Vagina (tissue), 2 donors: Measurements from ENCODE around the gene LRIT1. TPM values are rescaled to one million over a fixed set of nuclear protein-coding genes. Genes with fewer than 3 reads are reported as not detected.

Experiments
- DNase-seq, 2 donors: peaks; one replicate each; pipeline ENCODE4 v3.0.0-alpha.2; 2017; ENCODE audit errors: extremely low spot score in 2 of 2
- H3K27ac ChIP-seq: fragments of 200-600 bp; sonication (generic); one replicate; pipeline ENCODE4 v1.5.1; 2019
- H3K27me3 ChIP-seq: fragments of 200-600 bp; sonication (generic); one replicate; pipeline ENCODE4 v1.5.1; 2019
- H3K36me3 ChIP-seq, 2 donors: fragments of 200-600 bp; sonication (generic); one replicate each; pipeline ENCODE4 v1.5.1; 2017 to 2019
- H3K4me1 ChIP-seq: fragments of 200-600 bp; sonication (generic); one replicate; pipeline ENCODE4 v1.5.1; 2019
- H3K4me3 ChIP-seq, 2 donors: fragments of 200-600 bp; sonication (generic); 1 replicate in 1 of 2; 2 replicates in 1 of 2; pipeline ENCODE4 v1.5.1; 2016 to 2019
- H3K9me3 ChIP-seq: fragments of 200-600 bp; sonication (generic); one replicate; pipeline ENCODE4 v1.5.1; 2019
- CTCF ChIP-seq, 3 experiments: fragments of 450-650 bp in 2 of 3; fragments of 200-600 bp in 1 of 3; sonication (generic) in 1 of 3; IDR thresholded peaks; one replicate each; pipeline ENCODE4 v1.5.1; 2017 to 2019; ENCODE audit warnings: antibody characterized with exemption in 3 of 3, mild to moderate bottlenecking in 2 of 3, moderate library complexity in 2 of 3
- POLR2A ChIP-seq, 2 donors: fragments of 450-650 bp; IDR thresholded peaks; one replicate each; pipeline ENCODE4 v1.6.1; 2017; ENCODE audit warnings: antibody characterized with exemption in 2 of 2, mild to moderate bottlenecking in 2 of 2, moderate library complexity in 2 of 2
- POLR2AphosphoS5 ChIP-seq, 2 donors: sonication (generic); formaldehyde crosslinking; IDR thresholded peaks; one replicate each; pipeline ENCODE4 v1.9.0; 2017; ENCODE audit warnings: antibody characterized with exemption in 2 of 2, mild to moderate bottlenecking in 2 of 2, low read depth in 1 of 2; ENCODE audit not compliant: insufficient read depth in 1 of 2
- intact Hi-C: fragments of 100-400 bp; cut with DNase I; formaldehyde crosslinking; loops from one replicate; pipeline ENCODE4 v1.15.1; 2023
- total RNA-seq: library from RNA; depleted of rRNA; stranded (reverse); fragments of >200 nt; gene quantifications from one replicate; pipeline ENCODE4 v1.2.3, GENCODE V29; 2016

The LRIT1 gene
- total RNA-seq, 1 donor from 2014 or later, result not detected

GRCh38 chr10:84202349-84202748, 39.0 kb downstream of the LRIT1 start:
- intact Hi-C loops, result no loop called here
- Histone ChIP-seq H3K27ac (no peak overlapping the region), H3K4me3 (no peak overlapping the region), H3K9me3 (no peaks in the 10 kb centered on the region), H3K4me1 (no peaks in the 10 kb centered on the region), H3K36me3 (no peaks in the 10 kb centered on the region), H3K27me3 (no peaks in the 10 kb centered on the region)
- no peak for TF ChIP-seq POLR2AphosphoS5 (IDR thresholded peaks at IDR 0.05; ENCODE audit: insufficient read depth in 1 of 2, low read depth in 1 of 2)
- no peak for TF ChIP-seq POLR2A (IDR thresholded peaks at IDR 0.05)
- TF ChIP-seq CTCF (IDR thresholded peaks at IDR 0.05), result no peak
- DNase-seq, result no peak

- TF ChIP-seq CTCF (IDR thresholded peaks at IDR 0.05), result no peak
- no peak for TF ChIP-seq POLR2A (IDR thresholded peaks at IDR 0.05)
- TF ChIP-seq POLR2AphosphoS5 (IDR thresholded peaks at IDR 0.05; ENCODE audit: insufficient read depth in 1 of 2, low read depth in 1 of 2), result no peak
- H3K27me3 ChIP-seq, result no peaks in the 10 kb centered on the region
Observed at GRCh38 chr10:84201682-84202081, 39.7 kb downstream of the LRIT1 start.

GRCh38 chr10:84201244-84201606, 40.1 kb downstream of the LRIT1 start:
- intact Hi-C loops, result no loop called here
- TF ChIP-seq CTCF (IDR thresholded peaks at IDR 0.05) (no peak), POLR2A (IDR thresholded peaks at IDR 0.05) (no peak), POLR2AphosphoS5 (IDR thresholded peaks at IDR 0.05; ENCODE audit: insufficient read depth in 1 of 2, low read depth in 1 of 2) (no peak)
- H3K27ac ChIP-seq, result no peak overlapping the region
- no peaks in the 10 kb centered on the region for H3K36me3 ChIP-seq
- no peaks in the 10 kb centered on the region for H3K9me3 ChIP-seq
- no peaks in the 10 kb centered on the region for H3K27me3 ChIP-seq
- no peak overlapping the region for H3K4me3 ChIP-seq
- DNase-seq, result no peak
- H3K4me1 ChIP-seq, result no peaks in the 10 kb centered on the region

More at GRCh38 chr10:84201682-84202081, 39.7 kb downstream of the LRIT1 start:
- Histone ChIP-seq H3K36me3 (no peaks in the 10 kb centered on the region), H3K9me3 (no peaks in the 10 kb centered on the region), H3K4me3 (no peak overlapping the region), H3K27ac (no peak overlapping the region), H3K4me1 (no peaks in the 10 kb centered on the region)
- no peak for DNase-seq
- intact Hi-C loops, result no loop called here

- Histone ChIP-seq H3K9me3 (no peaks in the 10 kb centered on the region), H3K4me3 (no peak overlapping the region), H3K4me1 (no peaks in the 10 kb centered on the region), H3K27ac (no peak overlapping the region), H3K36me3 (no peaks in the 10 kb centered on the region), H3K27me3 (no peaks in the 10 kb centered on the region)
- TF ChIP-seq POLR2A (IDR thresholded peaks at IDR 0.05) (no peak), CTCF (IDR thresholded peaks at IDR 0.05) (no peak), POLR2AphosphoS5 (IDR thresholded peaks at IDR 0.05; ENCODE audit: insufficient read depth in 1 of 2, low read depth in 1 of 2) (no peak)
- DNase-seq, result no peak
- intact Hi-C loops, result no loop called here
Observed at GRCh38 chr10:84200537-84201243, 40.7 kb downstream of the LRIT1 start.

GRCh38 chr10:84198206-84198915, 43.0 kb downstream of the LRIT1 start:
- H3K27me3 ChIP-seq, result no peaks in the 10 kb centered on the region
- no peak overlapping the region for H3K27ac ChIP-seq
- H3K9me3 ChIP-seq, result no peaks in the 10 kb centered on the region
- H3K36me3 ChIP-seq, result no peaks in the 10 kb centered on the region
- DNase-seq, result no peak
- H3K4me1 ChIP-seq, result peaks cover 16% of the 10 kb centered on the region
- intact Hi-C loops, result no loop called here
- TF ChIP-seq CTCF (IDR thresholded peaks at IDR 0.05) (no peak), POLR2A (IDR thresholded peaks at IDR 0.05) (no peak), POLR2AphosphoS5 (IDR thresholded peaks at IDR 0.05; ENCODE audit: insufficient read depth in 1 of 2, low read depth in 1 of 2) (no peak)
- no peak overlapping the region for H3K4me3 ChIP-seq
